Liver (tissue), 3 donors: ENCODE results near the gene ZKSCAN8.

Experiments used
- GABPA ChIP-seq, 2 donors: IDR thresholded peaks in 1 of 2; conservative IDR thresholded peaks in 1 of 2; 2 replicates each; pipeline ENCODE4 v1.6.1; 2016; ENCODE audit warnings: antibody characterized with exemption in 2 of 2, mild to moderate bottlenecking in 1 of 2, moderate library complexity in 1 of 2
- HNF4G ChIP-seq: IDR thresholded peaks from 2 replicates; pipeline ENCODE4 v1.6.1; 2016; ENCODE audit warnings: antibody characterized with exemption
- JUND ChIP-seq, 2 donors: IDR thresholded peaks; 2 replicates each; pipeline ENCODE4 v1.6.1; 2016; ENCODE audit warnings: antibody characterized with exemption in 2 of 2
- RXRA ChIP-seq, 2 donors: IDR thresholded peaks; 2 replicates each; pipeline ENCODE4 v1.6.1; 2017 to 2018; ENCODE audit warnings: antibody characterized with exemption in 2 of 2, mild to moderate bottlenecking in 1 of 2
- SP1 ChIP-seq: IDR thresholded peaks from 2 replicates; pipeline ENCODE4 v1.6.1; 2018; ENCODE audit warnings: antibody characterized with exemption, mild to moderate bottlenecking
- TAF1 ChIP-seq: conservative IDR thresholded peaks from 2 replicates; pipeline ENCODE4 v1.6.1; 2016; ENCODE audit warnings: antibody characterized with exemption, mild to moderate bottlenecking
- YY1 ChIP-seq: IDR thresholded peaks from 2 replicates; pipeline ENCODE4 v1.6.1; 2016; ENCODE audit warnings: antibody characterized with exemption, mild to moderate bottlenecking
- TF ChIP-seq, protein P1 (sequence below): fragments of 150-350 bp; IDR thresholded peaks from 2 replicates; pipeline ENCODE4 v1.5.1; 2017; ENCODE audit warnings: improper control_type of control experiment, low read depth, low read length; ENCODE audit not compliant: missing input control
- TF ChIP-seq, protein P2 (sequence below): IDR thresholded peaks from 2 replicates; pipeline ENCODE4 v1.6.1; 2016; ENCODE audit warnings: antibody characterized with exemption
- TF ChIP-seq, protein P3 (sequence below): IDR thresholded peaks from 2 replicates; pipeline ENCODE4 v1.6.1; 2016; ENCODE audit warnings: antibody characterized with exemption
- TF ChIP-seq, protein P4 (sequence below): IDR thresholded peaks from 2 replicates; pipeline ENCODE4 v1.6.1; 2016; ENCODE audit warnings: antibody characterized with exemption, mild to moderate bottlenecking
- donor health status: healthy.
- donor health status: healthy.

DNA sequence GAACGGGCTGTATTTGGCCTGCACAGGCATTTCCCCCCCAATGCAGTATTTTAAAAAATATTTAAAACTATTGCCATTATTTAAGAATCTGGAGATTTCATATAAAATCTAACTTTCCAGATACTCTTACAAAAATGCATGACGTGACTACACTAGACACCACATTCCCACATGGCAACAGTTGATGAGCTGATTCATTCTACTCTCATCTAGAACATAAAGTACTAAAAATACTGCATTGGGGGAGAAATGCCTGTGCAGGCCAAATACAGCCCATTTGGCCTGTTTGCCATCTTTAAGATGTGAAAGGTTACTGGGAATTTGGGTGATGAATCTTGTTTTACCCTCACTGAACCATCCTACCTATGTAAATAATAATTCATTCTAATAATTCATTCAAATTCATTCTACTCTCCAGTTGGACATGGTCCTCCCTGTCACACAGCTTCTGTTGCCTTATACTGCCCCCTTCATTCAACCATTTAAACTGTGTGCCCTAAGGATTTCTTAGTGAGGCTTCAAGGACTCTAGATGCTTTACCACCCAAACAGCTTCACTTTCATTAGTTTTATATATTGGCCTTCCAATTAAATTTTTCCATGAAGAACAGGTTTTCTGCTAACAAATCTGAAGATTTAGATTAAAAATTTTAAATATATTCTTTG is 24.2 kb upstream of the ZKSCAN8 start:
- TF ChIP-seq, protein P1, sequence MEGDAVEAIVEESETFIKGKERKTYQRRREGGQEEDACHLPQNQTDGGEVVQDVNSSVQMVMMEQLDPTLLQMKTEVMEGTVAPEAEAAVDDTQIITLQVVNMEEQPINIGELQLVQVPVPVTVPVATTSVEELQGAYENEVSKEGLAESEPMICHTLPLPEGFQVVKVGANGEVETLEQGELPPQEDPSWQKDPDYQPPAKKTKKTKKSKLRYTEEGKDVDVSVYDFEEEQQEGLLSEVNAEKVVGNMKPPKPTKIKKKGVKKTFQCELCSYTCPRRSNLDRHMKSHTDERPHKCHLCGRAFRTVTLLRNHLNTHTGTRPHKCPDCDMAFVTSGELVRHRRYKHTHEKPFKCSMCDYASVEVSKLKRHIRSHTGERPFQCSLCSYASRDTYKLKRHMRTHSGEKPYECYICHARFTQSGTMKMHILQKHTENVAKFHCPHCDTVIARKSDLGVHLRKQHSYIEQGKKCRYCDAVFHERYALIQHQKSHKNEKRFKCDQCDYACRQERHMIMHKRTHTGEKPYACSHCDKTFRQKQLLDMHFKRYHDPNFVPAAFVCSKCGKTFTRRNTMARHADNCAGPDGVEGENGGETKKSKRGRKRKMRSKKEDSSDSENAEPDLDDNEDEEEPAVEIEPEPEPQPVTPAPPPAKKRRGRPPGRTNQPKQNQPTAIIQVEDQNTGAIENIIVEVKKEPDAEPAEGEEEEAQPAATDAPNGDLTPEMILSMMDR, result no peak
- TF ChIP-seq GABPA (IDR thresholded peaks at IDR 0.05 in 1 of 2, conservative IDR thresholded peaks at IDR 0.05 in 1 of 2) (no peak), JUND (IDR thresholded peaks at IDR 0.05) (no peak), SP1 (no peak), RXRA (IDR thresholded peaks at IDR 0.05) (no peak), TAF1 (no peak), HNF4G (no peak), YY1 (no peak)
- TF ChIP-seq, protein P2, sequence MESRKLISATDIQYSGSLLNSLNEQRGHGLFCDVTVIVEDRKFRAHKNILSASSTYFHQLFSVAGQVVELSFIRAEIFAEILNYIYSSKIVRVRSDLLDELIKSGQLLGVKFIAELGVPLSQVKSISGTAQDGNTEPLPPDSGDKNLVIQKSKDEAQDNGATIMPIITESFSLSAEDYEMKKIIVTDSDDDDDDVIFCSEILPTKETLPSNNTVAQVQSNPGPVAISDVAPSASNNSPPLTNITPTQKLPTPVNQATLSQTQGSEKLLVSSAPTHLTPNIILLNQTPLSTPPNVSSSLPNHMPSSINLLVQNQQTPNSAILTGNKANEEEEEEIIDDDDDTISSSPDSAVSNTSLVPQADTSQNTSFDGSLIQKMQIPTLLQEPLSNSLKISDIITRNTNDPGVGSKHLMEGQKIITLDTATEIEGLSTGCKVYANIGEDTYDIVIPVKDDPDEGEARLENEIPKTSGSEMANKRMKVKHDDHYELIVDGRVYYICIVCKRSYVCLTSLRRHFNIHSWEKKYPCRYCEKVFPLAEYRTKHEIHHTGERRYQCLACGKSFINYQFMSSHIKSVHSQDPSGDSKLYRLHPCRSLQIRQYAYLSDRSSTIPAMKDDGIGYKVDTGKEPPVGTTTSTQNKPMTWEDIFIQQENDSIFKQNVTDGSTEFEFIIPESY, result no peak
- TF ChIP-seq, protein P3, sequence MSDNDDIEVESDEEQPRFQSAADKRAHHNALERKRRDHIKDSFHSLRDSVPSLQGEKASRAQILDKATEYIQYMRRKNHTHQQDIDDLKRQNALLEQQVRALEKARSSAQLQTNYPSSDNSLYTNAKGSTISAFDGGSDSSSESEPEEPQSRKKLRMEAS, result no peak
- TF ChIP-seq, protein P4, sequence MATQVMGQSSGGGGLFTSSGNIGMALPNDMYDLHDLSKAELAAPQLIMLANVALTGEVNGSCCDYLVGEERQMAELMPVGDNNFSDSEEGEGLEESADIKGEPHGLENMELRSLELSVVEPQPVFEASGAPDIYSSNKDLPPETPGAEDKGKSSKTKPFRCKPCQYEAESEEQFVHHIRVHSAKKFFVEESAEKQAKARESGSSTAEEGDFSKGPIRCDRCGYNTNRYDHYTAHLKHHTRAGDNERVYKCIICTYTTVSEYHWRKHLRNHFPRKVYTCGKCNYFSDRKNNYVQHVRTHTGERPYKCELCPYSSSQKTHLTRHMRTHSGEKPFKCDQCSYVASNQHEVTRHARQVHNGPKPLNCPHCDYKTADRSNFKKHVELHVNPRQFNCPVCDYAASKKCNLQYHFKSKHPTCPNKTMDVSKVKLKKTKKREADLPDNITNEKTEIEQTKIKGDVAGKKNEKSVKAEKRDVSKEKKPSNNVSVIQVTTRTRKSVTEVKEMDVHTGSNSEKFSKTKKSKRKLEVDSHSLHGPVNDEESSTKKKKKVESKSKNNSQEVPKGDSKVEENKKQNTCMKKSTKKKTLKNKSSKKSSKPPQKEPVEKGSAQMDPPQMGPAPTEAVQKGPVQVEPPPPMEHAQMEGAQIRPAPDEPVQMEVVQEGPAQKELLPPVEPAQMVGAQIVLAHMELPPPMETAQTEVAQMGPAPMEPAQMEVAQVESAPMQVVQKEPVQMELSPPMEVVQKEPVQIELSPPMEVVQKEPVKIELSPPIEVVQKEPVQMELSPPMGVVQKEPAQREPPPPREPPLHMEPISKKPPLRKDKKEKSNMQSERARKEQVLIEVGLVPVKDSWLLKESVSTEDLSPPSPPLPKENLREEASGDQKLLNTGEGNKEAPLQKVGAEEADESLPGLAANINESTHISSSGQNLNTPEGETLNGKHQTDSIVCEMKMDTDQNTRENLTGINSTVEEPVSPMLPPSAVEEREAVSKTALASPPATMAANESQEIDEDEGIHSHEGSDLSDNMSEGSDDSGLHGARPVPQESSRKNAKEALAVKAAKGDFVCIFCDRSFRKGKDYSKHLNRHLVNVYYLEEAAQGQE, result no peak
